HCT116 (cell line): ENCODE results near the gene TMEM132E. TPM values are rescaled to one million over a fixed set of nuclear protein-coding genes. Genes with fewer than 3 reads are reported as not detected.

ENCODE experiments used
- ATAC-seq: fragments of 200-7000 bp; cut with Tn5 transposase; 2 replicates; pipeline ENCODE4 v1.9.1; 2020; ENCODE audit warnings: mild to moderate bottlenecking, moderate library complexity
- BruUV-seq: library from RNA; stranded (reverse); fragments of 400-500 nt; replicated peaks from 2 replicates; lab custom pipeline; 2021; lab: Mats Ljungman, UMichigan
- CTCF ChIA-PET: fragments of 300-600 bp; sonication (Branson Sonifier 250); formaldehyde crosslinking; loops from one replicate; lab custom pipeline; 2021; ENCODE audit warnings: antibody characterized with exemption; lab: Charles Lee
- POLR2A ChIA-PET: fragments of 300-600, 350-600 bp; sonication (Branson Sonifier 250); formaldehyde crosslinking; loops from one replicate; lab custom pipeline; 2021; ENCODE audit warnings: antibody characterized with exemption; lab: Charles Lee
- RAD21 ChIA-PET, 2 experiments: fragments of 300-600 bp; sonication (Branson Sonifier 250); formaldehyde crosslinking; loops; one replicate each; lab custom pipeline; 2023; ENCODE audit warnings: low total read pairs in 2 of 2; ENCODE audit not compliant: uncharacterized antibody in 2 of 2, unreplicated experiment in 2 of 2, low non-redundant PET in 1 of 2; lab: Charles Lee
- DNase-seq: peaks from one replicate; pipeline ENCODE4 v3.0.0-alpha.2; 2010; ENCODE audit warnings: low read depth, low spot score
- H2AFZ ChIP-seq: fragments of 200-600 bp; shearing (Covaris generic), sonication (generic); 2 replicates; pipeline ENCODE4 v1.6.1; 2017; ENCODE audit warnings: low read depth, mixed run types, mixed read lengths, antibody characterized with exemption, low read length; ENCODE audit not compliant: poor library complexity, severe bottlenecking
- H3K27ac ChIP-seq: 2 replicates; pipeline ENCODE4 v1.5.1; 2012; ENCODE audit warnings: low read depth, low read length
- H3K27me3 ChIP-seq: fragments of 200-600 bp; sonication (generic); 2 replicates; pipeline ENCODE4 v1.6.1; 2016; ENCODE audit warnings: mixed run types, low read length, mixed read lengths; ENCODE audit not compliant: insufficient read depth
- H3K36me3 ChIP-seq, 2 experiments: fragments of 200-500 bp in 1 of 2; fragments of 200-600 bp in 1 of 2; sonication (Bioruptor generic) in 1 of 2; sonication (generic) in 1 of 2; 2 replicates each; pipeline versions ENCODE4 v1.5.1 to v1.6.1; 2014 to 2016; ENCODE audit warnings: low read length in 2 of 2, inconsistent platforms in 1 of 2, mixed read lengths in 1 of 2, mixed run types in 1 of 2; ENCODE audit not compliant: insufficient read depth in 2 of 2, control insufficient read depth in 1 of 2
- H3K4me1 ChIP-seq, 2 experiments: fragments of 200-600 bp in 1 of 2; sonication (generic) in 1 of 2; 2 replicates each; pipeline versions ENCODE4 v1.5.1 to v1.6.1; 2012 to 2017; ENCODE audit warnings: low read length in 2 of 2, inconsistent platforms in 1 of 2, mild to moderate bottlenecking in 1 of 2, mixed read lengths in 1 of 2, mixed run types in 1 of 2, moderate library complexity in 1 of 2; ENCODE audit not compliant: insufficient read depth in 2 of 2, control insufficient read depth in 1 of 2
- H3K4me2 ChIP-seq: fragments of 200-600 bp; sonication (generic); 2 replicates; pipeline ENCODE4 v1.6.1; 2017; ENCODE audit warnings: mixed run types, low read length, mixed read lengths
- H3K4me3 ChIP-seq, 2 experiments: fragments of 200-600 bp in 1 of 2; sonication (generic) in 1 of 2; replicated peaks in 1 of 2; 2 replicates each; pipeline ENCODE4 v1.5.1; 2011 to 2016; ENCODE audit warnings: low read length in 2 of 2, control low read depth in 1 of 2, low read depth in 1 of 2, mild to moderate bottlenecking in 1 of 2, mixed read lengths in 1 of 2, mixed run types in 1 of 2
- H3K79me2 ChIP-seq: fragments of 200-600 bp; sonication (generic); 2 replicates; pipeline ENCODE4 v1.6.1; 2017; ENCODE audit warnings: mild to moderate bottlenecking, mixed run types, low read length, moderate library complexity, mixed read lengths; ENCODE audit not compliant: insufficient read depth
- H3K9ac ChIP-seq: fragments of 200-600 bp; sonication (generic); 2 replicates; pipeline ENCODE4 v1.6.1; 2016; ENCODE audit warnings: low read length, mixed read lengths
- H3K9me2 ChIP-seq: fragments of 200-600 bp; sonication (generic), shearing (Covaris generic); 2 replicates; pipeline ENCODE4 v1.6.1; 2017; ENCODE audit warnings: mixed run types, mild to moderate bottlenecking, moderate library complexity; ENCODE audit not compliant: insufficient read depth
- H3K9me3 ChIP-seq, 2 experiments: fragments of 200-500 bp in 1 of 2; fragments of 200-600 bp in 1 of 2; sonication (Bioruptor generic) in 1 of 2; sonication (generic) in 1 of 2; 2 replicates each; pipeline ENCODE4 v1.6.1; 2014 to 2017; ENCODE audit warnings: low read length in 2 of 2, mixed read lengths in 2 of 2, inconsistent platforms in 1 of 2, low read depth in 1 of 2, mild to moderate bottlenecking in 1 of 2, mixed run types in 1 of 2, moderate library complexity in 1 of 2; ENCODE audit not compliant: control insufficient read depth in 1 of 2, insufficient read depth in 1 of 2
- H4K20me1 ChIP-seq: fragments of 200-600 bp; sonication (generic), shearing (Covaris generic); 2 replicates; pipeline ENCODE4 v1.6.1; 2017; ENCODE audit warnings: mixed run types, mild to moderate bottlenecking, moderate library complexity; ENCODE audit not compliant: insufficient read depth
- ATF3 ChIP-seq: IDR thresholded peaks from 2 replicates; pipeline ENCODE4 v1.6.1; 2012
- EZH2 ChIP-seq: fragments of 200-600 bp; sonication (generic); IDR thresholded peaks from 2 replicates; pipeline ENCODE4 v1.6.1; 2017; ENCODE audit warnings: antibody characterized with exemption, mixed run types
- POLR2AphosphoS5 ChIP-seq: IDR thresholded peaks from 2 replicates; pipeline ENCODE4 v1.6.1; 2011; ENCODE audit warnings: mild to moderate bottlenecking, low read depth, low read length, moderate library complexity
- REST ChIP-seq: IDR thresholded peaks from 2 replicates; pipeline ENCODE4 v1.6.1; 2012; ENCODE audit warnings: low read depth
- TCF7L2 ChIP-seq: IDR thresholded peaks from 2 replicates; pipeline ENCODE4 v1.7.0; 2011; ENCODE audit warnings: borderline replicate concordance, inconsistent platforms; ENCODE audit not compliant: insufficient read depth, insufficient read length; ENCODE audit errors: extremely low read depth
- ZBTB33 ChIP-seq: IDR thresholded peaks from 2 replicates; pipeline ENCODE4 v1.6.1; 2011; ENCODE audit warnings: mild to moderate bottlenecking, low read length, moderate library complexity; ENCODE audit not compliant: insufficient replicate concordance; ENCODE audit errors: extremely low read depth
- intact Hi-C: fragments of 100-400 bp; cut with micrococcal nuclease; formaldehyde crosslinking; loops from 2 replicates; pipeline ENCODE4 v1.10.0; 2022
- total RNA-seq: library from RNA; stranded (reverse); gene quantifications from one replicate; pipeline ENCODE4 v1.2.1, GENCODE V29; 2021; ENCODE audit not compliant: unreplicated experiment

Gene TMEM132E
- total RNA-seq, 1 experiment from 2014 or later = not detected

GRCh38 chr17:34565713-34566112 lies 13.7 kb upstream of the TMEM132E start:
- H3K9me2 ChIP-seq = no peaks in the 10 kb centered on the region
- POLR2A ChIA-PET = no interaction called here
- H3K79me2 ChIP-seq = no peaks in the 10 kb centered on the region
- no peak overlapping the region for H3K4me3 ChIP-seq
- no peak overlapping the region for H3K9ac ChIP-seq
- no peak overlapping the region for H3K27ac ChIP-seq
- no peak for TF ChIP-seq POLR2AphosphoS5
- no peak for TF ChIP-seq ZBTB33
- TF ChIP-seq REST = no peak
- no peak for TF ChIP-seq ATF3
- TF ChIP-seq TCF7L2 = no peak
- TF ChIP-seq EZH2 = no peak
- TF ChIP-seq, all 23 proteins: peak for 0
- no peaks in the 10 kb centered on the region for H3K9me3 ChIP-seq
- no peaks in the 10 kb centered on the region for H4K20me1 ChIP-seq
- no peak overlapping the region for H2AFZ ChIP-seq
- DNase-seq (no peak), ATAC-seq (no peak)
- no TSS peak for BruUV-seq
- intact Hi-C loops = no loop called here
- peaks cover 77% of the 10 kb centered on the region for H3K27me3 ChIP-seq
- H3K4me2 ChIP-seq = no peak overlapping the region
- RAD21 ChIA-PET = no interaction called here
- H3K36me3 ChIP-seq = no peaks in the 10 kb centered on the region
- no peaks in the 10 kb centered on the region for H3K4me1 ChIP-seq
- CTCF ChIA-PET = no interaction called here
